HG03066 (cell line): Measurements from ENCODE around the gene CSNK2A3.
A peak's percentile ranks its signal among the peaks of the same experiment; 100 is the strongest.
"Not testable (repeated sequence)": the region's sequence is repeated elsewhere in the genome, so short reads cannot be mapped to it uniquely, and the experiment has no call there.

Experiments used
- ATAC-seq: cut with Tn5 transposase; IDR thresholded peaks from one replicate; pipeline ENCODE4 v1.9.1; 2021; ENCODE audit warnings: low read depth; ENCODE audit not compliant: unreplicated experiment

The CSNK2A3 gene

DNA sequence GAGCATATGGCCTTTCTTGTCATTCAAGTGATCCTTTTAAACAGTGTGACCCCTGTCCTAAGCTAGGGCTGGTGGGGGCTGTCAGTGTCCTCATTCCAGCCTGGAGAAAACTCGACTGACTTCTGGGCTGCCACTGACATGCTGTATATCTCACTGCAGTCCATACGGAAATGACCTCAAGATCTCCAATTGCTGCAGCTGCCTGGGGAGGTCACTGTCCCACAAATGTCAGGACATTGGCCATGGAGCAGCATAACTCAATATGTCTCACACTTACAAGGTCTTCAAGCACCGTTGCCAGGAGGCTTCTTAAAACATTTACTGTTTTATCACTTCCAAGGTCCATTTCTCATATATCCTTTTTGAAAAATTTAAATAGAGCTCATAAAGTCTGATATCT, 27.8 kb upstream of the CSNK2A3 start:
- no peak for ATAC-seq

DNA sequence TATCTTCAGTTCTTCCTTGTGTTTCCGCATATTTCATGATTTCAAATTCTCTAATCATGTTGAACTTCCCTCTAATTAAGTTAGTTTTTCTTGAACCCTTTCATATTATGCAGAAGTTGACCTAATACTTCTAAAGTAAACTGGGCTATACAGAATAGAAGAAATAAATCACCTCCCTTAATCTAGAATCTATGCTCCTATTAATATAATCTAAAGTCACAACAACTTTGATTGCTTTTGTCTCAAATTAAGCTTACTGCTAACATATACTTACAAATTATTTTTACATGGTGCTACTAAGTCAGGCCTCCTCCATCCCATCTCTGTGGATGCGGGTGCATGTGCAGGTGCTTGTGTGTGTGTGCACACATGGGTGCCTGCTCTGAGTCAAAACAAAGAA, 27.3 kb upstream of the CSNK2A3 start:
- ATAC-seq = no peak

DNA sequence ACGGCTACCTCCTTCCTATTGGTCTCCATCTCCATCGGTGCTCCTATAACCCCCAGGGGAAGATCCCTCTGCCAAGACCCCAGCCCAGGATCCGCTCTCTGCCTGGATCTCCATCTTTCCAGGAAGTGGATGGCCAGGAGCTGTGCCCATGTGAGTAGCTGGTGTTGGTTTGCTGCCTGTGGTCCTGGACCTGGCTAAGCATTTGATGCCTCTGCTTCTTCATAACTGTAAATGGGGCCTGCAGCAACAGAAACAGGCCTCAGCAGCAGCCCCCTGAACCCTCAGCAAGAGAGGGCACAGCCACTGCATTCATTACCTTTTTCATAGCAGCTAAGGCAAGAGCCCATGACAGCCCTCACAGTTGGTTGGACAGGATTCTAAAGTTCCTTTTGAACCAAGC, 26.6 kb upstream of the CSNK2A3 start:
- ATAC-seq = no peak

DNA sequence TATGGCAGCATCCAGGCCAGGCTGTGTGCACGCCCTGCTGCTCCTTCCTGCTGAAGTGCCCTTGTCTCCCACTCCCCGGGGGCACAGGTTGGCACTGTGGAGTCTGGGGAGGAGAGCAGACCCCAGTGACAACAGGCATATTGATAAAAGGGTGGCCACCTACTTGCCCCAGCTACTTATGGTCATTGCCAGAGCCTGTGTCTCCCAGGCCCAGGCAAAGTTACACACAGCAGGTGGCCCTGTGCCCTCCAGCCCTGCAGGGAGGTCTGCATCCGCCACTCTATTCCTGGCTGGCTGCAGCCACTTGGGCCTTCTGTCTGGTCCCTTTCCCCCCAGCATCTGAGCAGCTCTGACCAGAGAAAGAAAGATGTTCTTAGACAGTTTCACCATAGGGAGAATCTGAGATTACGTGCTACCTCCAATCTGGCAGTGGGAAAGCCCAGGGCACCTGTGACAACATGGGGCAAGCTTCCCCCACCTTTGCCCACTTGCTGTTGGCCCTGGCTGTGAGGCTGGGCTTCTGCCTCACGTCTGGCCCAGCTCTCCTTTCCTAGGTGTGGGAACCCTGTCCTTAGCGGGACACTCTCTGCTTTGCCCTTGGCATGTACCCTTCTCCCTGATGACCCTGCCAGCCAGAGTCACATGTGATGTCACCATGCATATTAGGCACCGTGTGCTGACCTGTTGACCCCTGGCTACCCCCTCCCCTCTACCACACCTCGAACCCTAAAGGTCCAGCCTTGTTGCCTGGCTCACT, 25.3 kb upstream of the CSNK2A3 start:
- ATAC-seq = no peak

DNA sequence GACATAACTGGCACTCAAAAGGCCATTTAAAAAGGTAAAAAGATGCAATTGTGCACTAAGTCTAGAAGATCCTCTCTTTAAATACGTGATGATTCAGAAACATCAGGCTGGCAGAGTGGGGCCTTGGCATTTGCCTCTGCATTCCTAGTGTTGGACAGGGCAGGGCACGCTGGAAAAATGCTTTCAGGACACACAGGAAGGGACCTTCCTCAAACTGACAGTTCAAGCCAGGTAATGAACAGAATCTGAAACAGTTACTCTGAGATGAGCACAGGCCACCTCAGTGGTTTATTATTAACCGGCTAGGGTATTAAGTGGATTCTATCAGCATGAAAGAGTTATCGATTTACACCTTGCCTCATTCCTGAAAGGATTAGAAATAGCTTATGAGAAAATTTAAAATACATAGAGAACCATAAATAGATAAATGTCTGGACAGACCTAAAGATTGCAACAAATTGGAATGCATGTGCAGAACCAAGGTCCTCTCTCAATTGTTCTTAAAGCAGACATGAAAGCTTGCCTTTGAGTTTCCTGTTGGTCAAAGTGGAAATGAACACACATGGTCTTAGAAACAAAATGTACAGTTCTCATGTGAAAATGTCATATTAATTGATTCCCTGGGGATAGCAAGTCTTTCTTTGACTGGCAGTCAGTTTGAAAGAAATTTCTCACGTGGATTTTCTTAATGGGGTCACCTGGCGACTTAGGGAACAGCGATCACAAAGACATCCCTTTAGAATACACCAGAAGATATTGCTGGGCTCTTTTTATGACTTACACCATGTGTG, 21.5 kb upstream of the CSNK2A3 start:
- ATAC-seq = peak; percentile 53

DNA sequence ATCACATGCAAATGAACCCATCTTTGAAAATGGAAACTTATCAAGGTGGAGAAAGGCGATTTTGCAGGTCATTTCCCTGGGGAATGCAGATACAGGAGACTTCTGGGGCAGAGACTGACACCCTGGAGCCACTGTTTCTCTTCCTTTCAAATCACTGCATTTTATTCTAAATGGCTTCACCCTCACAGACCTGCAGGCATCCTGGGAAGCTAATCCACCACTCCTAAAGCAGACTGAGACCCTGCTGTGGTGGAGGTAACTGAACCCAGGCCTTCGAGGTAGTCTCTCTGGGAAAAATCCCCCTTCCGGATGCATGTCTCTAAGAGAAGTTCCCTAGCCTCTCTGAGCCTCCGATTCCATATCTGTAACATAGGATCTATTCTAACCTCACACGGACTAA, 20.9 kb upstream of the CSNK2A3 start:
- ATAC-seq = no peak

DNA sequence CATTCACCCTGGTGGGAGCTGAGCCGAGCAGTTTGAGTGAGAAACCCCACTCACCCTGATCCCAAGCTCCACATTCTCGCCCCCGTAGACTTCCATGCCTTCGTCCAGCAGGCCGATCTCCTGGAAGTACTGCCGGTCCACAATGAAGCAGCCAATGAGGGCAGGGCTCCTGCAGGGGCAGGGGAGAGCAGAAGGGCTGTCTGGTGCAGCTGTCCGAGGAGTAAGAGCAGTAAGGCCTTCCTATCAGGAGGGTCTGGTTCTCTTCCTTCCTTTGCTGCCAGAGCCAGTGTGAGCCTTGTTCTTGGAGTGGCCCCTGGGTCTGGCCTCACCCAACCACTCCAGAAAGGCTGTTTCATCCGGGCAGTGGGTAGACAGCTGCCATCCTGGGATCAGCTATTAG, 19.4 kb upstream of the CSNK2A3 start:
- ATAC-seq = no peak

DNA sequence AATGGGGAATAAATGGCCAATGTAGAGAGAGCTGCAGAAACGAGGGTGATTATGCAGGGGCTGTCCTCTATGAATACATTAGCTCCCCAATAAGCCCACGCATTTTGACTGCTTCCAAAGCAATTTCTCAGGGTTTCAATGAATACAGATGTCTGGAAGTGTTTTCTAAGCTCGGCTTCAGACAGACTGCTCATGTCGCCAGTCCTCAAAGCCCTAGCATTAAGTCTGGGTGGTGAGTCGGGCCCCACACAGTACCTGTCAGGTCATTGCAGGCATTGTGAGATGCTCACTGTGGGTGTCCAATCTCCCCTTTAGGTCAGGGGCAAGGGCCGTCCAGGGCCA, 17.9 kb upstream of the CSNK2A3 start:
- ATAC-seq = no peak

DNA sequence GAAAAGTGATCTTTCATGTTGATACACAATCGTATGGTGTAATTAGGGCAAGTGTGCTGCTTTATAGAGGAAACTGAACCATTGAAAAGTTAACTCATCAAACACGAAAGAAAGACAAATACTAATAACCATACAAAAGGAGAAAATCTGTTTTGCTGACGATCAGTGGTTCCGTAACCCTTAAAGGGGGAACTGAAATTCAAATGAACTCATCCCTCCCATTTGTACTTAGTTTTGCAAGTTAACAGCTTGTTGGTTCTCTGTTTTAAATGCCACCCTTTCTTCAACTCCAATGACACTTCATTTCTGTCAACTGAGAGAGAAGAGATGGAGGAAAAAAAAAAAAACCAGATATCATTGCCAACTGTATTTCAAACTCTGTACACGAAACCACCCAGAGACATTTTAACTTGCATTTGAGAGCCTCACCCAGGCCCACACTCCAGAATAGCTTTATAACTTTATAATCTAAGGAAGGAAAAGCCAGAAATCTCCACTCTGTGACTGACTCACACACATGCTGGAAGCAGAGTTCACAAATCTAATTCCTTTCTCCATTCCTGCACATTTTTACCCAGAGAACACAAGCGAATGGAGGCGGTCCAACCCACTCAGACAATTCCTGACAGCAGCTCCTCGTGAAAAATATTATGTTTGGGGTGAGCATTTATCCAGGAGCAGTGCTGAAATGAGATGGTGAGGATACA, 17.4 kb upstream of the CSNK2A3 start:
- ATAC-seq = no peak

DNA sequence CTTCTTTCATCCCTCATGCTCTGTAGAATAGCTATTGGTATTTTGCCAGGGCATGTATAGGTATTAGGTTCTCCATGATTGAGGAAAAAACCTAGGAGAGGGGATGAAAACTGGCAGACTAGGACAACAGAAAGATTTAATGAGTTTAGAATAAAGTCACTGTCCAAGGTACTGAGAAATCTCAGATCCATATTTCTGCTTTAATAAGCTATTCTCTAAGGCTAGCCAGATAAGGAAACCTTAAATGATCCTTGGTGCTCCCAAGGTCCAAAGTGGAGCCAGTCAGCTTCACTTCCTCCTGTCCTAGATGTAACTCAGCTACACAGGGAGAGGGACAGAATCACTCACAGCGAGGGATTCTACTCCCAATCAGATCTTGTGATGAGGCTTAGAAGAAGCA, 13.7 kb upstream of the CSNK2A3 start:
- no peak for ATAC-seq

DNA sequence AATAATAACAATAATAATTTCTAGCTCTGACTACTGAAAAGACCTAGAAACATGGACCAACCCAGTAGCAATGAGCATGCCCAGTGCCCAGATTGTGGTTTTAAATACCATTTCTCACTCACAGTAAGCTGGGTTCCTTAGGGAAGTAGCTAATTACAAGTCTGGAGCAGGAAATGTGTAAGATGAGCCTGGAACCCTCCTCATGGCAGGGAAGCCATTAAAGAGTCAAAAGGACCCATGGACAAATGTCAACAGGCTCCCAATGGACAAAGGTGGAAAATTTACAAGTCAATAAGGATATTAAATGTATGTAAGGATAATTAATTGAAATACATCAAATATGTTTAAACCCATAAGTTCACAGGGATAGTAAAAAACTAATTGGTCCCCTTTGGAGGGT, 10.6 kb upstream of the CSNK2A3 start:
- no peak for ATAC-seq

DNA sequence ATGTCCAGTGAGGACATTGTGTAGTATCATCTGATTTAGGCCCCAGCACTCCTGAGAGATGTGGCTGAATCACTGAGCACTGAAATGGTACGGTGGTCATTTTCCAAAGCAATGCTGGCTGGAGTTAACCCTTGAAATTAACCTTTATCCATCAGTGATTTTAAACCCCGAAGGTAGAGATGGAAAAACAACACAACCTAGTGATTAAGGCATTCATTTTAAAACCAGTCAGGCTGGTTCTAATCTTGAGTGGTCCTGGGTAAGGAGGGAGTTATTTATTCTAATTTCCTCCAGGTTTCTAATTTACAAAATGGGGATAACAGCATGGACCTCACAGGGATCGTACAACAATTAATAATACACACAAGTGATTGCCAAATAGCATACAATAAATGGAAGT, 6.6 kb upstream of the CSNK2A3 start:
- ATAC-seq = no peak

DNA sequence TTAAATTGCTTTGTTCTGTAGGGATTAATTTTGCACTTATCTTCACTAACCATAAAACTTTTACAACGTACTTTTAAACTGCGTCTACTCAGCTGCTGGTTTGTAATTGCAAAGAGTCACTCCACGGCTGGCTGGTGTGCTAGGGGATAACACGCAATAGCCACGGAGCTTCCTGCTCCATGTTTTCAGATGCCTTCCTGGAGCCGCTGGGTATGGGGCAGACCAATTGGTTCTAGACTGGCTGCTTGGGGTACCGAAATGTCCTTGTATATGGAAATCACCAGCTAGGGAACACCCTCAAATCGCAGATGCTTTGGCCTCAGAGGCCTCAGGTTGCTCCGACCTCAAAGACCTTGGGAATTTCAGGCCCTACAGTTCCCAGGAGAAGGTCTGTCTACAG, 3.8 kb upstream of the CSNK2A3 start:
- ATAC-seq = no peak

DNA sequence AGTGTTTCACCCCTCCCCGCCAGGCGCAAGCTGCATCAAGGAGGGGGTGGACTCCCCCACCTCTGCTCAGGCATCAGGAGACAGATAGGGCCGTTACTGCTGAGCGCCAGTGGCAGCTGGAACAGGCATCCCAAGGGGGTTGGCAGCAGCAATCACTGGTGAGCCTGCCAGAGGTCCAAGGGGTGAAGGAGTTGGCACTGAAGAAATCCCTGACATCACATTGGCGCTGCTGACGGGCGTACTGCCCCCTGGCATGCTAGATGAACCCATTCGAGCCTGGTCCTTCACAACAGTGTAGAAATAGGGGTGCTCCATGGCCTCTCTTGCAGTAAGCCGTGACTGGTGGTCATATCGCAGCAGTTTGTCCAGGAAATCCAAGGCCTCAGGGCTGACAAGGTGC, 1.2 kb downstream of the CSNK2A3 start:
- ATAC-seq = not testable (repeated sequence)

DNA sequence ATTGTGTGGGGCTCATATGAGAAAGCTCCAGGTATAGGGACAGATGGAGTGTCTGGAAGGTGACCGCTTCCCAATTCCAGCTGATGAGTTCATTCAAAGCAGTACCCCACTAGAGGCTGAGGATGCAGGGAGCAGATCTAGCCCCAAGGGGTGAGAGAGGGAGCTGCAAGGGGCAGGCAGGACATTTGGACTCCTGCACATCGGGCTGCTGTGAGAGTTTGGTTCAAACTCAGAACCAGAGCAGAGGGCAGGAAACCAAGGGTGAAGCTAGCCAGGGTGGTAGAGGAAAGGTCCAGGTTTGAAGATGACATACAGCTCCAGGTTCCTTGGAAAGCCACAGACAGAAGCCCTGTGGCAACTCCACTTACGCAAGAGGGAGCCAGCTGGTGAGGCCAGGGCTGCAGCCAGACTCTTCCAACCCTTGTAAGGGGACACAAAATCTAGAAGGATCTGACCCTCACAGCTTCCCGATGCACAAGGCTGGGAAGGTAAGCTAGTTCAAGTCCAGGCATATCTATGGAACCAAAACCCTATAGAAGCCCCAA, 1.9 kb downstream of the CSNK2A3 start:
- ATAC-seq = no peak

DNA sequence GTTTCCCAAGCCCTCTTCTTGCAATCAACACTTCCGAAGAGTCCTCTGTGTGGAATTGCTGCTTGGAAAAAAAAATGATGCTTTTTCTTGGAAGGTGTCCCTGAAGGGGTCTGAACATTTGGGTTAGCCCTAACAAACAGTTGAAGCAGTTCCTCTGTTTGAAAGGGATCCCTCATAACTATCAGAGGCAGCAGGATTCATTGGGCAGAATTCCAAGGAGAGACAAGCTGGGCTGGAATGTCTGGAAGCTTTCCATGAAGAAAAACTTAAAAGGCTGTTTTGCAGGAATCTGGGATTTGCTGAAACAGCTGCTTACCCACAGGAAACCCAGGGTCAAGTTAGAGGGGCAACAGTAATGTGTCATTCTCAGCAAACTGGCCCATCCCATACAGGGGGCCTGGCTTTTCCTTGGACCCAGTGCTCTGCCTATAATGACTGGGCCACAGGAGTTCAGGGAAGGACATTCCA, 3.1 kb downstream of the CSNK2A3 start:
- no peak for ATAC-seq

DNA sequence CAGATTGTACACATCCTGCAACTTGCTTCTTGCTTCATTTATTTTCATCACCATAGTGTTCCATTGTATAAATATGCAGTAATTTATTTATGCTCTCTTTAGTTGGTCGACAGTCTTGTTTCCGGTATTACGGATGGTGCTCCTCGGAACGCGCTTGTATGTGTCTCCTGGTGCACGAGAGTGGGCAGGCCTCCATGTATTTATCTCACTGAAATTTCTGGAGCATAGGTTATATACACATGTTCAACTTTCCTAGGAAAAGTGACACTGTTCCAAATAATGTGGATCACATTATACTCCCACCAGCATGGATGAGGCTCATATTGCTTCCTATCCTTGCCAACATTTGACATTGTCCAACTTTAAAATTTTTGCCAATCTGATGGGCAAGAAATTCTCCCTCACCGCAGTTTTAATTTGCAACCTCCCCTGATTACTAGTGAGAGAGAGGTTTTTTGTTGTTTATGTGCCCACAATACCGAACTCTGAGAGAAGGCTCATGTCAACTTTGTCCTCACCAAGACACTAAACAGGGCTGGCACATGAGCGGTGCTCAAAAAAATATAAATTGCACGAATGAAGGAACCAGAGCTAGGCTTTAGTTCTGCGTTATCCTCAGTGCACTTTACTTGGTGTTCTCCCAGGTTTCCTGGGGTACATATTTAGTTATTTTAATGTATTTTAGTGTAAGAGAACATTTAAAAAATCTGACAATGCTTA, 3.8 kb downstream of the CSNK2A3 start:
- ATAC-seq = no peak

DNA sequence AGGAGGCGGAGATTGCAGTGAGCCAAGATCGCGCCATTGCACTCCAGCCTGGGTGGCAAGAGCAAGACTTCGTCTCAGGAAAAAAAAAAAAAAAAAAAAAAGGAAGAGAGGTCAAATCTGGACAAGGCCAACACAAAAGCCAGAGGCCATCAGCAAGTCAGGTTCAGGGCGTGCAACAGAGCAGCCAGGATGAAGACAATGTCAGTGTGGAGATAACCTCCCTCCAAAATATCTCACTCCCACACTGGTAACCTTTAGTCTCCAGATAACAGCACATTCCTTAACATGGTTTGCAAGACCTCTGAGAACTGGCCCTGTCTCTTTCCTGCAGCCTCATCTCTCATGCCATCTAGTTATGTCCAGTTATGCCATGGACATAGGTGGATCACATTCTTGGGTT, 4.7 kb downstream of the CSNK2A3 start:
- ATAC-seq = no peak

DNA sequence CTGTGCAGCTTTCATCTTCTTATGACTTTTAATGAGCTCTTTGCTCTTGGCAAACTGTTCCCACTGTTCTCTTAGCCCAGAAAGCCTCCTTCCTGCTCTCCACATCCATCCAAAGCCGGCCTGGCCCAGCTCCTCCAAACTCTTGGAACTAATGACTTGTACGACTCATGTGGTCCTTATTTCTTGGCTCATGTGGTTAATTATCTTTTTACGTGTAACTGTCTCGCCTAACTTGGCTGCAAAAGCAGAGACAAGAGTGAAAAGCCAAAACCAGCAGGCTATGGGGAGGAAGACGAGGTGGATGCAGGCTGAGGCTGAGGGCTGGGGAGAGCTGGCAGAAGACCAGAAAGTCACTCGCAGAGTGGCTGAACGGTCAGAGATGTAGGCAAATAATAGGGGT, 5.5 kb downstream of the CSNK2A3 start:
- no peak for ATAC-seq

DNA sequence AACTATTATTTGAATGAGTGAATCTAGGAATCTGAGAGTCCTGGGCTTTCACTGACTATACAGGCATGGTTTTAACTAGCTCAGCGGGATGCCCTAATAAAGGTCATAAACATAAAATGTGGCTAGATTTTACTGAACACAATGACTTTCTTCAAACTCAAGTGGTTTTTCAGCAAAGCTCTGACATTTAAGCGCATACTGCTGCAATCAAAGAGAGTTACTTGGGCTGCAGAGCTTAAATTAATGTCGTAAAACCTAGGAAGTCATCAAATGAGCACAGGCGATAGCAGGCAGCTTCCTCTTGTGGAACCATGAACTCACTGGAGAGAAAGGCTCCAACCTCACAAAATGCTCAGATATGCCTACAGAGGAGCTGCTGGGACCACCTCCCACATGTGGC, 6.7 kb downstream of the CSNK2A3 start:
- no peak for ATAC-seq

DNA sequence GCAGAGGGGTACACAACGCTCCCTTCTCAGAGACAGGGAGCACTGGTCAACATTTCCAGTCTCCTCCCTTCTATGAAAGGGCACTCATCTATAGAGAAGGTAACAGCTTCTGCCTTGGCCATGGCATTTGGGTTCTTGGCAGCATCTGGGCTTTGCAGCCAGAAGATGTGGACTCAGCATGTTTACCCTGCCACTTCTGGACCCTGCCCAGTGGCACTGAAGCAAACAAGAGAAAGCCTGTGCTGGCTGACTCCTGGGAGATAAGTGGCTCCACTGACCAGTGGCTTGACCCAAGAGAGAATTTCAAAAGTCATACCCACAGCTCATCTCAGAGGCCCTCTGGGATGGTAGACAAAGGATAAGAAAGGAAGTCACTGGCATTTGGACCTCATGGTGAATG, 8.0 kb downstream of the CSNK2A3 start:
- no peak for ATAC-seq
